Measurements from ENCODE around the gene PEAR1.

GRCh38 chr1:156875341-156875615, 18.2 kb upstream of the PEAR1 start:
- TF ChIP-seq, protein P1, sequence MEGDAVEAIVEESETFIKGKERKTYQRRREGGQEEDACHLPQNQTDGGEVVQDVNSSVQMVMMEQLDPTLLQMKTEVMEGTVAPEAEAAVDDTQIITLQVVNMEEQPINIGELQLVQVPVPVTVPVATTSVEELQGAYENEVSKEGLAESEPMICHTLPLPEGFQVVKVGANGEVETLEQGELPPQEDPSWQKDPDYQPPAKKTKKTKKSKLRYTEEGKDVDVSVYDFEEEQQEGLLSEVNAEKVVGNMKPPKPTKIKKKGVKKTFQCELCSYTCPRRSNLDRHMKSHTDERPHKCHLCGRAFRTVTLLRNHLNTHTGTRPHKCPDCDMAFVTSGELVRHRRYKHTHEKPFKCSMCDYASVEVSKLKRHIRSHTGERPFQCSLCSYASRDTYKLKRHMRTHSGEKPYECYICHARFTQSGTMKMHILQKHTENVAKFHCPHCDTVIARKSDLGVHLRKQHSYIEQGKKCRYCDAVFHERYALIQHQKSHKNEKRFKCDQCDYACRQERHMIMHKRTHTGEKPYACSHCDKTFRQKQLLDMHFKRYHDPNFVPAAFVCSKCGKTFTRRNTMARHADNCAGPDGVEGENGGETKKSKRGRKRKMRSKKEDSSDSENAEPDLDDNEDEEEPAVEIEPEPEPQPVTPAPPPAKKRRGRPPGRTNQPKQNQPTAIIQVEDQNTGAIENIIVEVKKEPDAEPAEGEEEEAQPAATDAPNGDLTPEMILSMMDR (conservative IDR thresholded peaks at IDR 0.05; ENCODE audit: low read length), result no peak
- TF ChIP-seq EZH2phosphoT487 (IDR thresholded peaks at IDR 0.05; ENCODE audit: borderline replicate concordance, low read depth, low read length), result no peak
